ENCODE results near the gene CD27. TPM values are rescaled to one million over a fixed set of nuclear protein-coding genes. Genes with fewer than 3 reads are reported as not detected.

CD27 gene
- total and polyA plus RNA-seq, 2 of the 13 experiments (the other 11 are each of a cell fraction or from before 2014, with no cell fraction given): 0.12 TPM; not detected in 1

DNA sequence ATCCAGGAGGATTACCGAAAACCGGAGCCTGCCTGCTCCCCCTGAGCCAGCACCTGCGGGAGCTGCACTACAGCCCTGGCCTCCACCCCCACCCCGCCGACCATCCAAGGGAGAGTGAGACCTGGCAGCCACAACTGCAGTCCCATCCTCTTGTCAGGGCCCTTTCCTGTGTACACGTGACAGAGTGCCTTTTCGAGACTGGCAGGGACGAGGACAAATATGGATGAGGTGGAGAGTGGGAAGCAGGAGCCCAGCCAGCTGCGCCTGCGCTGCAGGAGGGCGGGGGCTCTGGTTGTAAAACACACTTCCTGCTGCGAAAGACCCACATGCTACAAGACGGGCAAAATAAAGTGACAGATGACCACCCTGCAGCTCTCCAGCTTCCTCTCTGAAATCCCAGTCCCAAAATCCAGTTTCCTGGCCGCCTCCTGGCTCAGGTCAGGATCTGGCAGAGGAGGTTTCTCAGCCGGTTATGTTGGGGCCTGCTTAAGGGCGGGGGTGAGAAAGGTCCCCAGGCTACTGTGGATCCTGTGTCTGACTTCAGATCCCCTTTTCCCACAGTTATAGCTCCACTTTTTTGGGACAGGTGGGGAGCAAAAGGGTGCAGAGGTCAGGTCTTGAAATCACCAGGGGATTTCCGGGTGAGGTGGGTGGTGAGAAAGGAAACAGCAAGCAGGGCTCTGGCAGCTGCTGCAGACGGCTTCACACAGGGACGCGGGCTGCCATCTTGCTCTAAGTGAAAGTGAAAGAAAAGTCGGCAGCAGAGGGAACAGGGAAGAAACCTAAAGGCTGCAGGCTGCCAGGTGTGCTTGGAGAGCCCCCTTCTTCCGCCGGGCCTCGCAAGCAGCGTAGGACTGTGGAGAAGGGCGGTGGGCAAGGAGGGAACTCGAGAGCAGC is 6.8 kb downstream of the CD27 start, which contains the start of gene TAPBPL (continued):
- peak; percentile 8; the same call in 1 of the 2 replicates for TF ChIP-seq MED13 (CRISPR knock-in tag; IDR thresholded peaks at IDR 0.05)
- TF ChIP-seq ZNF33B (CRISPR knock-in tag; IDR thresholded peaks at IDR 0.05): peak; percentile 34; the same call in 1 of the 2 replicates
- no peak for TF ChIP-seq SOX13 (IDR thresholded peaks at IDR 0.05)
- TF ChIP-seq SOX13 (CRISPR knock-in tag; conservative IDR thresholded peaks at IDR 0.05 in 1 of 2, IDR thresholded peaks at IDR 0.05 in 1 of 2): 0 out of 4 replicates have a peak, but pooled peaks of 1 of the 2 experiments have one; percentile 45
- TF ChIP-seq, protein P1, sequence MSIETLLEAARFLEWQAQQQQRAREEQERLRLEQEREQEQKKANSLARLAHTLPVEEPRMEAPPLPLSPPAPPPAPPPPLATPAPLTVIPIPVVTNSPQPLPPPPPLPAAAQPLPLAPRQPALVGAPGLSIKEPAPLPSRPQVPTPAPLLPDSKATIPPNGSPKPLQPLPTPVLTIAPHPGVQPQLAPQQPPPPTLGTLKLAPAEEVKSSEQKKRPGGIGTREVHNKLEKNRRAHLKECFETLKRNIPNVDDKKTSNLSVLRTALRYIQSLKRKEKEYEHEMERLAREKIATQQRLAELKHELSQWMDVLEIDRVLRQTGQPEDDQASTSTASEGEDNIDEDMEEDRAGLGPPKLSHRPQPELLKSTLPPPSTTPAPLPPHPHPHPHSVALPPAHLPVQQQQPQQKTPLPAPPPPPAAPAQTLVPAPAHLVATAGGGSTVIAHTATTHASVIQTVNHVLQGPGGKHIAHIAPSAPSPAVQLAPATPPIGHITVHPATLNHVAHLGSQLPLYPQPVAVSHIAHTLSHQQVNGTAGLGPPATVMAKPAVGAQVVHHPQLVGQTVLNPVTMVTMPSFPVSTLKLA (IDR thresholded peaks at IDR 0.05): peak; percentile 46; the same call in 1 of the 2 replicates
- TF ChIP-seq ISX (CRISPR knock-in tag; conservative IDR thresholded peaks at IDR 0.05): peak; percentile 65; the same call in 1 of the 2 replicates
- peak; percentile 75; the same call in 1 of the 2 replicates for TF ChIP-seq ZNF598 (CRISPR knock-in tag; IDR thresholded peaks at IDR 0.05; ENCODE audit: borderline replicate concordance)
- TF ChIP-seq ZNF253 (CRISPR knock-in tag; IDR thresholded peaks at IDR 0.05; ENCODE audit: borderline replicate concordance): no peak
- TF ChIP-seq RAD51 (IDR thresholded peaks at IDR 0.05; ENCODE audit: borderline replicate concordance): peak; percentile 39; the same call in 1 of the 2 replicates
- no peak for TF ChIP-seq JARID2 (CRISPR knock-in tag; IDR thresholded peaks at IDR 0.05; ENCODE audit: insufficient replicate concordance)
- no peak for TF ChIP-seq ZSCAN12 (CRISPR knock-in tag; IDR thresholded peaks at IDR 0.05)
- no peak for TF ChIP-seq SATB2 (CRISPR knock-in tag; IDR thresholded peaks at IDR 0.05)
- no peak for TF ChIP-seq RARG (CRISPR knock-in tag; IDR thresholded peaks at IDR 0.05; ENCODE audit: low read depth)
- TF ChIP-seq CC2D1A (CRISPR knock-in tag; IDR thresholded peaks at IDR 0.05): no peak
- no peak for TF ChIP-seq RCOR2 (CRISPR knock-in tag; IDR thresholded peaks at IDR 0.05)
- TF ChIP-seq XBP1 (CRISPR knock-in tag; IDR thresholded peaks at IDR 0.05): 0 out of 2 replicates have a peak, but pooled peaks have one; percentile 30
- TF ChIP-seq ZBTB2 (CRISPR knock-in tag; IDR thresholded peaks at IDR 0.05; ENCODE audit: low read depth): no peak
- no peak for TF ChIP-seq RAD21 (CRISPR knock-in tag; IDR thresholded peaks at IDR 0.05)
- TF ChIP-seq SIX1 (CRISPR knock-in tag; IDR thresholded peaks at IDR 0.05; ENCODE audit: borderline replicate concordance): peak; percentile 23; the same call in 1 of the 2 replicates
- peak; percentile 83 for TF ChIP-seq POLR2G (IDR thresholded peaks at IDR 0.05; ENCODE audit: low read depth, low read length)
- no peak; the same call in 1 of the 2 replicates for TF ChIP-seq RBFOX2 (IDR thresholded peaks at IDR 0.05; ENCODE audit: low read depth, low read length)
- no peak for TF ChIP-seq ATF7 (IDR thresholded peaks at IDR 0.05)
- TF ChIP-seq ATF7 (CRISPR knock-in tag; IDR thresholded peaks at IDR 0.05): no peak
- peak; percentile 23; the same call in 1 of the 2 replicates for TF ChIP-seq MEF2D (CRISPR knock-in tag; IDR thresholded peaks at IDR 0.05)
- no peak for TF ChIP-seq ZNF205 (CRISPR knock-in tag; IDR thresholded peaks at IDR 0.05)
- no peak; the same call in 1 of the 2 replicates for TF ChIP-seq ESRRA (CRISPR knock-in tag; IDR thresholded peaks at IDR 0.05; ENCODE audit: low read depth)
- TF ChIP-seq, protein P2, sequence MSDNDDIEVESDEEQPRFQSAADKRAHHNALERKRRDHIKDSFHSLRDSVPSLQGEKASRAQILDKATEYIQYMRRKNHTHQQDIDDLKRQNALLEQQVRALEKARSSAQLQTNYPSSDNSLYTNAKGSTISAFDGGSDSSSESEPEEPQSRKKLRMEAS (IDR thresholded peaks at IDR 0.05): peak; percentile 95
